IPS-15b (cell line): ENCODE measurements around the gene PDIA6.

ENCODE experiments used
- H3K27me3 ChIP-seq: one replicate; pipeline ENCODE4 v1.6.1; 2013; ENCODE audit warnings: low read length; ENCODE audit not compliant: control insufficient read depth, insufficient read depth
- H3K36me3 ChIP-seq: one replicate; pipeline ENCODE4 v1.6.1; 2013; ENCODE audit warnings: low read length; ENCODE audit not compliant: control insufficient read depth, insufficient read depth
- H3K4me1 ChIP-seq: one replicate; pipeline ENCODE4 v1.6.1; 2013; ENCODE audit warnings: mild to moderate bottlenecking, low read length; ENCODE audit not compliant: control insufficient read depth, insufficient read depth
- H3K4me3 ChIP-seq: one replicate; pipeline ENCODE4 v1.5.1; 2013; ENCODE audit warnings: low read depth, low read length
- H3K9ac ChIP-seq: one replicate; pipeline ENCODE4 v1.6.1; 2013; ENCODE audit warnings: low read depth, mild to moderate bottlenecking, low read length
- H3K9me3 ChIP-seq: one replicate; pipeline ENCODE4 v1.6.1; 2013; ENCODE audit warnings: mild to moderate bottlenecking, low read length; ENCODE audit not compliant: control insufficient read depth, insufficient read depth

PDIA6 gene

DNA sequence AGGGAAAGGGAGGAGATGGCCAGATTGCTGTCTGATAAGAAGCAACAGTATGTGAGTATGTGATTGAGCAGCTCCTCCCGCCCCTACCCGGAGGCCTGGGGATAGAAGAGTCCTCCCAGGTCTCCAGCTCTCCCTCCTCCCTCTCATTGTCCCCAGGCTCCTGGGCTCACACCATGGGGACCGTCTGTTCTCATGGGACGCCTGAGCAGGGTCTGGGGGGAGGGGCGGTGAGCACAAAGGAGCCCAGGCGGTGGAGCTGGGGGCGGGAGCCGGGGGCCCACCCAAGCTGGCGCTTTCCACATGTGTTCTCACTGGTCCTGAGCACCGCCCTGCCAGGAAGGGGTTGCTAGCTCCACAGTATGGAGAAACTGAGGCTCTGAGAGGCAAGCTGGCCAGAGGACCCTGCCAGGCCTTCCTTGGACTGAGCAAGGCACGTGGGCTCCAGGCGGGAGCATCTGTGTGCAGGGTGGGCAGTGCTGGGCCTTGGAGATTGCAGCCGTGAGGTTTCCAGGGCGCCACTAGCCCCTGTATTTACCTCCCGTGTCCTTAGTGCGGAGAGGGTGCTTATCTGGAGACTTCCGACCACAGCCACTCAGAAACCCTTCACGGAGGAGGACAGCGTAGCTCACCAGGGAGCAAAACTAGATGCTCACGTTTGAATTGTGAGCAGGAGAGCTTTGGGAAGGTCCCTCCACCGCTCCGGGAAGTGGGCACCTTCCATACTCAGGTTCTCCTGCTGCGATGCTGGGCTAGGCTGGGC, 37.4 kb downstream of the PDIA6 start:
- Histone ChIP-seq H3K27me3 (no peaks in the 10 kb centered on the region), H3K4me3 (no peak overlapping the region), H3K36me3 (peaks cover 14% of the 10 kb centered on the region), H3K9me3 (no peaks in the 10 kb centered on the region), H3K4me1 (no peaks in the 10 kb centered on the region), H3K9ac (no peak overlapping the region)

DNA sequence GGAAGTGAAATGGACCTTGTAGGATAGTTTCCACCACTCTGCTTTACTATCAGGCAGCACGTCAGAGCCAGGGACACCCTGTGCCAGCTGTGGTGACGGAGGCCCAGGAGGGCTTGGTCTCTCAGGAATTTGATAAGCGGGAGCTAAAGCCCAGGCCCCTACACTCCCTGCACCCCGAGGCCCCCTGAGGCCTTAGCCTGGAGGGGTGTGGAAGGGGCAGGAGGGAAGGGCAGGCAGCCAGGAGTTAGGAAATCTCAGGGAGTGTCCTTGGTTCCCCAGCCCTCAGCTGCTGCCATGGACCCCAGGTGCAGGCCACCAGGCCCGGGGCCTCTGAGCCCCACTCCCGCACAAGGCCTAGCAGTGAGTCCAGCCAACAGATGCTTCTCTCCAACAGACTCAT, 38.2 kb downstream of the PDIA6 start:
- H3K36me3 ChIP-seq = peaks cover 9% of the 10 kb centered on the region
- no peak overlapping the region for H3K9ac ChIP-seq
- H3K4me3 ChIP-seq = no peak overlapping the region
- H3K9me3 ChIP-seq = no peaks in the 10 kb centered on the region
- H3K4me1 ChIP-seq = no peaks in the 10 kb centered on the region
- no peaks in the 10 kb centered on the region for H3K27me3 ChIP-seq

DNA sequence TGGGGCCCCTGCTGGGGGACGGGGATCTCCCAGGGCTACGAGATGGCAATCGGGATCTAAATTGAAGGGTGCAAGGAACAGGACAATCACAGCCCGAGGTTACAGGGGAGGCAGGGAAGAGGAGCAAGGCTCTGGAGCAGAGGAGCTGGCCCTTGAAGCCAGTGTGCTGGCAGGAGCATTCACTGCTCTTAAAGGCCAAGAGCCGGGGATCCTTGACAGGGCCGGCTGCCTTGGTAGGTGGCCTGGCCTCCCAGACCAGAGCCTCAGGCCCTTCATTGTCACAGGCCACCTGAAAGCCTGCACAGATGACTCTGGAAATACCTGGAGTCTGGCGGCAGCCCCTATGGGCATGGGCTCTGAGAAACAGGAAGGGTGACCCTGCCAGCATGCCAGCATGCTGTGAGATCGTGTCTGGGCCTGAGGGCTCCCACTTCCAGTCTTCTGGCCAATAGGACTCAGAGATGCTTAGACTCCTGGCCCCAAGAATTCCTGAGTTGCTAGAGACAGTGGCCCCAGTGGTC, 38.7 kb downstream of the PDIA6 start:
- H3K4me3 ChIP-seq = no peak overlapping the region
- H3K27me3 ChIP-seq = no peaks in the 10 kb centered on the region
- H3K4me1 ChIP-seq = no peaks in the 10 kb centered on the region
- no peaks in the 10 kb centered on the region for H3K9me3 ChIP-seq
- H3K36me3 ChIP-seq = peaks cover 9% of the 10 kb centered on the region
- H3K9ac ChIP-seq = no peak overlapping the region

DNA sequence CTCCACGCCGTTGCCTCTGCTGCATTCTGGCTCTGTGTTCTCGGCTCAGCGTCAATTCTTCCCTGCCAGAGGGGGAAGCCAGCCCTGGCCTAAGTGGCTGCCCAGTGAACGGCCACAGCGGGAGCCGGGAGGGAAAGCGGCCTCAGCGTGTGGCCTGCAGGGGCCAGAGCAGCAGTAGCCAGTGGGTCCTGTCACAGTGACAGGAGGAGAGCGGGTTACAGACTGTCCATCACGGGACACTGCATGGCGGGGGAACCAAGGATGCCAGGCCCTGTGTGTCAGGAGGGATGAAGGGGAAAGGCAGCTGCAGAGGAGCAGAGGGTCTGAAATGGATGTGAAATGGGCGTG, 39.7 kb downstream of the PDIA6 start:
- H3K36me3 ChIP-seq = peaks cover 5% of the 10 kb centered on the region
- no peaks in the 10 kb centered on the region for H3K9me3 ChIP-seq
- H3K27me3 ChIP-seq = no peaks in the 10 kb centered on the region
- H3K9ac ChIP-seq = no peak overlapping the region
- no peaks in the 10 kb centered on the region for H3K4me1 ChIP-seq
- H3K4me3 ChIP-seq = no peak overlapping the region

DNA sequence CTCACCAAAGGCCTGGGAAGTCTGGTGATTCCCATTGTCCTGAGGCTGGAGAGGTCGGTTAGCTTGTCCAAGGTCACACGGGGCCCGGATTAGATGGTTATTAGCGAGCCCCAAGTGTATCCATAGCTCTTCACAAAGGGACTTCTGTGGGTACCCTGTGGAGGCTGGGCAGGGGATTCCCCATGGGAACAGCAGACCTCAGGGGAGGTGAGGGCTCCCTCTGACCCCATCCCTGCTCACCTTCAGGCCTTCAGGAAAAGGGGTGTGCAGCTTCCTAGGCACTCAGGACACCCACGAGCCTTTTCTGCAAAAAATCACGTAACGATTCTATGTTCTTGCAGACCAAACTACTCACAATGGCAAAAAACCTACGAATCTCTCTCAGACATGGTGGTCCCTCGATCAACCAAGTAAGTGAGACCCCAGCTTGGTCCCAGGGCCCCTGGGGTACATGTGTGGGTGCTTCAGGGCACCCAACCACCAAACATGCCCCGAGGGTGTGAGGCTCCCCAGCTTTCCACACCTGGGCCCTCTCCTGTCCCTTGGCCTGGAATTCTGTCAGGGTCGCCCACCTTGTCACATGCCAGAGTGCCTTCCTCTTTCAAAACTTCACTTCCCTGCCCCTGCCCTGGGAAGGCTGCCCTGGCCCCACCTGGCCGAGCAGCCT, 40.3 kb downstream of the PDIA6 start:
- Histone ChIP-seq H3K4me1 (no peaks in the 10 kb centered on the region), H3K9ac (no peak overlapping the region), H3K9me3 (no peaks in the 10 kb centered on the region), H3K27me3 (no peaks in the 10 kb centered on the region), H3K4me3 (no peak overlapping the region), H3K36me3 (peaks cover 4% of the 10 kb centered on the region)

DNA sequence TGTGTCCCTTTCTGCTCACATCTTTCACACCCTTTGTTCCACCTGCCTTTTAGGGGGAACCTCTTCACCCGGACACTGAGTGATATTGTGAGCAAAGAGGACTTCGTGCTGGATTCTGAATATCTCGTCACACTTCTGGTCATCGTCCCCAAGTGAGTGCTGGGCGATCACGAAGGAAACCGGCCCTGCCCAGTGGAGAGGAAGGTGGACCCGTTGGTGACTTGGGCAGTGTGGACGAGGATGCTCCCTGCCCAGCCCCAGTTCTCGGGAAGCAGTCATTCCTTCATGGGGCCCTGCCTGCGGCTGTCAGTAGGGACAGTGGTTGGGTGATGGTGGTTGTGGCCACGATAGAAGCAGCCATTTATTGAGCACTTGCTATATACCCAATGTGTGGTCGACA, 40.8 kb downstream of the PDIA6 start:
- Histone ChIP-seq H3K36me3 (no peaks in the 10 kb centered on the region), H3K9me3 (no peaks in the 10 kb centered on the region), H3K9ac (no peak overlapping the region), H3K4me3 (no peak overlapping the region), H3K27me3 (no peaks in the 10 kb centered on the region), H3K4me1 (no peaks in the 10 kb centered on the region)

DNA sequence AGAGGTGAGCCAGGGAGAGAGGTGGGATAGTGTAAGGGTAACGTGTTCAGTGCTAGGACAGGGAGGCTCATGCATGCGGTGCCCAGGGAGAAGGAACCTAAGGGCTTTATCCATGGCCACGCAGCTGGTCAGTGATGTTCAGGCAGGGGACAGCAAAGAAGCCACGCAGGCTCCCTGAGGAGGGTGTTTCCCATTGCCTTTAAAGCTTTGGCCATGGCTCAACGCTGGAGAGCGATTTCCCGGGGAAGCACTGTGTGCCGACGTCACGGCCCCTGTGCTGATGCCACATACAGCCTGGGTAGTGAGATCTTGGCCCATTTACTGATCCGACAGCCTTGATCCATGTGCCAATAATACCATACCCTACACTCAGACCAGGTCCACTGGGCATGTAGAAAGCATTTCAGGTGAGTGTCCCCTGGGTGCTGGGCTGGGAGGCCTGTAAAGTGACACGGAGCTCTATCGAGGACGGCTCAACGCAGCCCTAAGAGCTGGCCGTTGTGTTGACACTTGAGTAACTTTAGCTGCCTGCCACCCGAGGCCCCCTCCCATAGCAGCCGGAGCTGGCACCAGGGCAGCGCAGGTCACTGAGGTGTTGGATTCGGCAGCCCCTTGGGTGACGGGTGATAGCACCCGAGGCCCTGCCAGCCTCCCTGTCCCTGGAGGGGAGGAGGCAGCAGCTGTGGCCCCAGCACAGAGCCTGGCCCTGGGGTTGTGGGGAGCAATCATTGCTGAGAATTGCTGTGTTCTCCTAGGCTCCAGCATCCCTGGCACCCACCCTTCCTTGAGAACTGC, 41.4 kb downstream of the PDIA6 start:
- Histone ChIP-seq H3K9ac (no peak overlapping the region), H3K4me3 (no peak overlapping the region), H3K4me1 (no peaks in the 10 kb centered on the region), H3K36me3 (no peaks in the 10 kb centered on the region), H3K9me3 (no peaks in the 10 kb centered on the region), H3K27me3 (no peaks in the 10 kb centered on the region)

DNA sequence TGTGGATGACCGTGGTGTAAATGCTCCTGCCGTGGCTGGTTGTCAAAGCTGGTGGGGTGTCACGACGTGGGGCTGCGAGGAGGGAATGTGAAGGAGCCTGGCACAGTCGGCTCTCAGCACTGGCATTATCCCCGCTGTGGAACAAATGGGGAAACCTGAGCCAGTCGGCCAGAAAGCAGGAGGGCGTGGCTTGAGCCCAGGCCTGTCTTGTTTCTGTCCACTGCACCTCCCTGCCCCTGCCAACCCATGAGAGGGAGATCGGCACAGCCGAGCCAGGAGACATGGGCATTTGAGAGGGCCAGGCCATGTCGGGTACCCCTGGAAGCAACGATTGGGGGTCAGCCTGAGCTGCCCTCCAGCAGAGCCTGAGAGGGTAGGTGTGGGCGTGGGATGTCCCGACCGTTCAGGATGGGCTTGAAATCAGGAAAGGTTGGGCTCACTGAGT, 44.5 kb downstream of the PDIA6 start:
- Histone ChIP-seq H3K36me3 (no peaks in the 10 kb centered on the region), H3K4me1 (no peaks in the 10 kb centered on the region), H3K27me3 (no peaks in the 10 kb centered on the region), H3K9me3 (no peaks in the 10 kb centered on the region), H3K9ac (no peak overlapping the region), H3K4me3 (no peak overlapping the region)

DNA sequence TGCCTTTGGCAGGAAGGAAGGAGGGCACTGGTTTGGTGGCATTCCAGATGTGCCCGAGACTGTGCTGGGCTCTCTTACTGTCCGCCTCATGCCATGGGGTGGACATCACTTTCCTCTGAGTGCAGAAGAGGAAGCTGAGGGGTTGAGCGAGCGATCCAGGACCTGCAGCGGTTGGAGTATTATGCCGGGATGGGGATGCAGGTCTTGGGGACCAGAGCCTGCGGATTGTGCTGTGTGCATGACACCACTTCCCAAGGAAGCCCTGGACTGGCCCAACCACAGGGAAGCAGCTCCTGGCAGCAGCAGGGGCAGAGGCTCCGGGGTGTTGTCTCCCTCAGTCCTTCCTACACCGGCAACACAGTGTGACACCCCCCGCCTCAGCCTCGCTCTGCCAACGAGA, 46.7 kb downstream of the PDIA6 start:
- H3K4me3 ChIP-seq = no peak overlapping the region
- no peaks in the 10 kb centered on the region for H3K4me1 ChIP-seq
- no peaks in the 10 kb centered on the region for H3K27me3 ChIP-seq
- H3K9me3 ChIP-seq = no peaks in the 10 kb centered on the region
- no peak overlapping the region for H3K9ac ChIP-seq
- H3K36me3 ChIP-seq = no peaks in the 10 kb centered on the region

DNA sequence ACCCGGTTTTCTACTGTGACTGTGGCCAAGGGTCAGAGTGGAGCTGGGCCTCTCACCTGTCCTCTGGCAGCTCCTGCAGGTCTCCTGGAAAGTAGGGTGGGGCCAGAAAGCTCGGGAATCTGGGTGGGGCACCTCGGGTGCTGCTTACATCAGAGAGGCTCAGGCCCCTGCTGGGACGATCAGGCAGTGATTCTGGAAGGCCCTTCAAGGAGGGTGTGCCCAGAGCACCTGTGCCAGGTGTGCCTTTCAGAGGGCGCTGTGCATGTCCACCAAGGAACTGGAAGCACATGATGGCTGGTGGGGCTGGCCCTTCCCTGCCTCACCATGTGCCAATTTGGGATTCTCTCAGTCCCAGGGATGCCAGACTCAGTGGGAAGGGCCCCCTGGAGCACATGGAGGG, 47.1 kb downstream of the PDIA6 start:
- Histone ChIP-seq H3K36me3 (no peaks in the 10 kb centered on the region), H3K9me3 (no peaks in the 10 kb centered on the region), H3K27me3 (no peaks in the 10 kb centered on the region), H3K4me1 (no peaks in the 10 kb centered on the region), H3K9ac (no peak overlapping the region), H3K4me3 (no peak overlapping the region)

DNA sequence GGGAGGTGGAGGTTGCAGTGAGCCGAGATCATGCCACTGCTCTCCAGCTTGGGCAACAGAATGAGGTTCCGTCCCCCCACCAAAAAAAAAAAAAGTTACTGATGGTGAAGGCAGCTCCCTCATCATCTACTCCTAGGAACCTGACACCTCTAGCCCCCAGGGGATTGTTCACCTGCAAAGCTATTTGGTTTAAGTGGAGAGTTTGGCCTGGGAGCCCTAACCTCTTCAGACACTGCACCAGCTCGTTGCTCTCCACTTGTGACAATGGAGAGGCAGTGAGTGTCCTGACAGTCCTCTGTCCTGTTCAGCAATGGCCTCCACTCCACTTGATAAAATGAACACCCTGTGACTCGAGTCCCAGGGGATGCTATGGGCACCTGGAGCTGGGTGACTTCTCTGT, 47.7 kb downstream of the PDIA6 start:
- Histone ChIP-seq H3K4me3 (no peak overlapping the region), H3K27me3 (no peaks in the 10 kb centered on the region), H3K9ac (no peak overlapping the region), H3K36me3 (no peaks in the 10 kb centered on the region), H3K4me1 (no peaks in the 10 kb centered on the region), H3K9me3 (no peaks in the 10 kb centered on the region)
